ENCODE results near the gene CNPY1.

Gene CNPY1

GRCh38 chr7:155463114-155463811, 83.1 kb downstream of the CNPY1 start:
- no peak for DNase-seq

GRCh38 chr7:155462163-155462735, 84.1 kb downstream of the CNPY1 start:
- DNase-seq, result no peak

- no peak for DNase-seq
Observed at GRCh38 chr7:155461631-155462030, 84.7 kb downstream of the CNPY1 start.

- DNase-seq, result no peak
Observed at GRCh38 chr7:155460926-155461613, 85.3 kb downstream of the CNPY1 start.

GRCh38 chr7:155459700-155460461, 86.5 kb downstream of the CNPY1 start:
- no peak for DNase-seq

GRCh38 chr7:155458878-155459699, 87.3 kb downstream of the CNPY1 start:
- no peak for DNase-seq

- no peak for DNase-seq
Observed at GRCh38 chr7:155458111-155458877, 88.1 kb downstream of the CNPY1 start, which contains the start of gene EN2. Gene EN2, plus strand, starts transcription at chr7:155458129. Its CDS starts 249 bp downstream, at chr7:155458378.

- no peak for DNase-seq
Observed at GRCh38 chr7:155457544-155458110, 88.7 kb downstream of the CNPY1 start.

- DNase-seq, result peak; percentile 36
Observed at GRCh38 chr7:155456738-155457543, 89.4 kb downstream of the CNPY1 start.

GRCh38 chr7:155455776-155456737, 90.3 kb downstream of the CNPY1 start:
- DNase-seq, result no peak

- DNase-seq, result no peak
Observed at GRCh38 chr7:155455132-155455693, 91.1 kb downstream of the CNPY1 start.

- no peak for DNase-seq
Observed at GRCh38 chr7:155454183-155455112, 91.9 kb downstream of the CNPY1 start.

- no peak for DNase-seq
Observed at GRCh38 chr7:155453296-155454182, 92.8 kb downstream of the CNPY1 start.

GRCh38 chr7:155452505-155453295, 93.7 kb downstream of the CNPY1 start:
- no peak for DNase-seq

GRCh38 chr7:155451840-155452239, 94.5 kb downstream of the CNPY1 start:
- DNase-seq, result no peak

All from activated naive CD4-positive, alpha-beta T cell treated with Interleukin-2 at 50 U/mL for 16 hours (primary cell).